Measurements from ENCODE around the gene ENTHD1. TPM values are rescaled to one million over a fixed set of nuclear protein-coding genes. Genes with fewer than 3 reads are reported as not detected.

Gene ENTHD1
- not detected for total RNA-seq (ENCODE audit: unreplicated experiment)
- long read RNA-seq = 0 reads

DNA sequence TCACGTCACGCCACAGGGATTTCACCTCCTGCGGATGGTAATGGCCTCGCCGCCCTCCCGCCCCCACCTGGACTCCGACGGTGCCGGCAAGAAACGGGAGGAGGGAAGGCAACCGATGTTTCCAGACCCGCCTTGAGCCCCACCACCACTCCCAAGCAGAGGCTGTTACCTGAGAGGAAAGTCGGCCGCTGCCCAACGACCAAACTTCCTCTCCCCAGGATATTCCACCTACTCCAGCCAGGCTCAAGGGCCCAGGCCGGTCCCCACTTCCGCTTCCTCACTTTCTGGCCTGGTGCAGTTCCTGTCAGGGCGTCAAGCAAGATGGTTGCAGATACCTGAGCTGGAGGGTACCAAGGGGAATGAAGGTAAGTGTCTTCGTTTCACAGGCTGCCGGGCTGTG is at the start of gene ENTHD1:
TSS of gene ENTHD1 (minus strand) at position 235 of the 400 bp plus-strand sequence. CDS start 6,012 bp downstream, outside the sequence.
- H3K36me3 Mint-ChIP-seq (ENCODE audit: unreplicated experiment) = no peaks in the 10 kb centered on the region
- no peak for TF ChIP-seq CTCF (IDR thresholded peaks at IDR 0.05; ENCODE audit: partially characterized antibody, unreplicated experiment)
- H3K27ac Mint-ChIP-seq (ENCODE audit: unreplicated experiment) = no peak within 1 kb of the TSS
- H3K4me1 Mint-ChIP-seq (ENCODE audit: low read depth, unreplicated experiment) = no peaks in the 10 kb centered on the region
- H3K4me3 Mint-ChIP-seq (ENCODE audit: unreplicated experiment) = no peak within 1 kb of the TSS
- no peak for DNase-seq
- H3K27me3 Mint-ChIP-seq (ENCODE audit: unreplicated experiment) = no peaks in the 10 kb centered on the region
- H3K9me3 Mint-ChIP-seq (ENCODE audit: unreplicated experiment) = no peaks in the 10 kb centered on the region

DNA sequence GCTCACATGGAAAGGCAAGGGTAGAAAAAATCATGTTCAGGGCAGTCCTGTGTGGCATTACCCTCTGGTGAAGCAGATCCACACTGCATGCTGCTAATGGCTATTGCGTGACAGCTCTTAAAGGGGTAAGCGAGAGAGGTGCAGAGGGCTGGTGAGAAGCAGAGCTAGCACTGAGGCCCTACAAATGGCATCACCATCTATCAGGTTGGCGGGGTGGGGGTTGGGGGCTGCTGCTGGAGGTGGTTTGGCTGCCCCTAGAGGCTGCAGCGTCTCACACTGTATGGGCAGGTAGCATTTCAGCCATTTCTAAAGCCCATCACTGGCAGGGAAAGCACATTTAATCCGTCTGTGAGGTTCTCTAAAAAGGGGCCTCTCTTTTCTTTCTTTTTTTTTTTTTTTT is 49.8 kb upstream of the ENTHD1 start:
- H3K9me3 Mint-ChIP-seq (ENCODE audit: unreplicated experiment) = no peaks in the 10 kb centered on the region
- H3K36me3 Mint-ChIP-seq (ENCODE audit: unreplicated experiment) = no peaks in the 10 kb centered on the region
- H3K4me1 Mint-ChIP-seq (ENCODE audit: low read depth, unreplicated experiment) = peaks cover 9% of the 10 kb centered on the region
- H3K27me3 Mint-ChIP-seq (ENCODE audit: unreplicated experiment) = peaks cover 1% of the 10 kb centered on the region
- no peak for DNase-seq
- TF ChIP-seq CTCF (IDR thresholded peaks at IDR 0.05; ENCODE audit: partially characterized antibody, unreplicated experiment) = no peak
- no peak overlapping the region for H3K27ac Mint-ChIP-seq (ENCODE audit: unreplicated experiment)
- H3K4me3 Mint-ChIP-seq (ENCODE audit: unreplicated experiment) = no peak overlapping the region

GRCh38 chr22:39942439-39943230 is 49.1 kb upstream of the ENTHD1 start:
- Mint-ChIP-seq H3K4me1 (ENCODE audit: low read depth, unreplicated experiment) (peaks cover 9% of the 10 kb centered on the region), H3K27me3 (ENCODE audit: unreplicated experiment) (peaks cover 1% of the 10 kb centered on the region), H3K9me3 (ENCODE audit: unreplicated experiment) (no peaks in the 10 kb centered on the region), H3K4me3 (ENCODE audit: unreplicated experiment) (no peak overlapping the region), H3K27ac (ENCODE audit: unreplicated experiment) (no peak overlapping the region), H3K36me3 (ENCODE audit: unreplicated experiment) (no peaks in the 10 kb centered on the region)
- TF ChIP-seq CTCF (IDR thresholded peaks at IDR 0.05; ENCODE audit: partially characterized antibody, unreplicated experiment) = no peak
- no peak for DNase-seq

- H3K4me3 Mint-ChIP-seq (ENCODE audit: unreplicated experiment) = no peak overlapping the region
- H3K36me3 Mint-ChIP-seq (ENCODE audit: unreplicated experiment) = no peaks in the 10 kb centered on the region
- H3K27me3 Mint-ChIP-seq (ENCODE audit: unreplicated experiment) = no peaks in the 10 kb centered on the region
- H3K27ac Mint-ChIP-seq (ENCODE audit: unreplicated experiment) = no peak overlapping the region
- H3K9me3 Mint-ChIP-seq (ENCODE audit: unreplicated experiment) = no peaks in the 10 kb centered on the region
- no peak for DNase-seq
- H3K4me1 Mint-ChIP-seq (ENCODE audit: low read depth, unreplicated experiment) = peaks cover 9% of the 10 kb centered on the region
- TF ChIP-seq CTCF (IDR thresholded peaks at IDR 0.05; ENCODE audit: partially characterized antibody, unreplicated experiment) = no peak
These were observed 48.0 kb upstream of the ENTHD1 start for GRCh38 chr22:39941601-39942000.

DNA sequence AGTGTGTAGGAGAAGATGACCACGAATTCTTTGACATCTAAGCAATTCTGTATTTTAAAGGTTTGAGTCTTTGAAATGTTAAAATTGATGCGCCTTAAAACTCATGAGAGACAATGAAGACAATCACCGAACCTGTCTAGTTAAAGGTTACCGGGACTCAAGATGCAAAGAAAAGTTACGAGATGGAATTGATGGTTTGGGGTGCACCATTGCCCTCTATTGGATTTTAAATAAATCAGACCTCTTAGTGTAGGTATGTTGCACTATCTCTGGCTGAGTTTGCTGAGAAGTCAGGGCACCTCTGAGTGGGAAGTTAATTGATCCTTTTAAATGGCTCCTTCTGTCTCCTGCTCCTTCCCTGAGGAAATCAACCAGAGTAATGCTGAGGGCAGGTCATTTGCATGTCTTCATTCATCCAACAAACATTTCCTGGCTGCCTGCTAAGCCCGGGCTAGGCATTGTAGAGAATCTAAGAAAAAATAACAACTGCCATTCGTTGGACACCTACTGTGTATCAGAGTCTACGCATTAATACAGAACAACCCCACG is 47.3 kb upstream of the ENTHD1 start:
- no peak overlapping the region for H3K4me3 Mint-ChIP-seq (ENCODE audit: unreplicated experiment)
- no peak for DNase-seq
- no peaks in the 10 kb centered on the region for H3K36me3 Mint-ChIP-seq (ENCODE audit: unreplicated experiment)
- no peak overlapping the region for H3K27ac Mint-ChIP-seq (ENCODE audit: unreplicated experiment)
- H3K9me3 Mint-ChIP-seq (ENCODE audit: unreplicated experiment) = no peaks in the 10 kb centered on the region
- peaks cover 9% of the 10 kb centered on the region for H3K4me1 Mint-ChIP-seq (ENCODE audit: low read depth, unreplicated experiment)
- H3K27me3 Mint-ChIP-seq (ENCODE audit: unreplicated experiment) = no peaks in the 10 kb centered on the region
- no peak for TF ChIP-seq CTCF (IDR thresholded peaks at IDR 0.05; ENCODE audit: partially characterized antibody, unreplicated experiment)

Measured in glutamatergic neuron (in vitro differentiated cells).